NCI-H510A treated with DMSO at 0.1 percent for 48 hours (cell line): ENCODE results near the gene SEC24D.
"Not testable (repeated sequence)": the region's sequence is repeated elsewhere in the genome, so short reads cannot be mapped to it uniquely, and the experiment has no call there.

Experiments used
- DNase-seq: peaks from one replicate; lab custom pipeline; 2025; lab: John Stamatoyannopoulos, UW

Gene SEC24D

DNA sequence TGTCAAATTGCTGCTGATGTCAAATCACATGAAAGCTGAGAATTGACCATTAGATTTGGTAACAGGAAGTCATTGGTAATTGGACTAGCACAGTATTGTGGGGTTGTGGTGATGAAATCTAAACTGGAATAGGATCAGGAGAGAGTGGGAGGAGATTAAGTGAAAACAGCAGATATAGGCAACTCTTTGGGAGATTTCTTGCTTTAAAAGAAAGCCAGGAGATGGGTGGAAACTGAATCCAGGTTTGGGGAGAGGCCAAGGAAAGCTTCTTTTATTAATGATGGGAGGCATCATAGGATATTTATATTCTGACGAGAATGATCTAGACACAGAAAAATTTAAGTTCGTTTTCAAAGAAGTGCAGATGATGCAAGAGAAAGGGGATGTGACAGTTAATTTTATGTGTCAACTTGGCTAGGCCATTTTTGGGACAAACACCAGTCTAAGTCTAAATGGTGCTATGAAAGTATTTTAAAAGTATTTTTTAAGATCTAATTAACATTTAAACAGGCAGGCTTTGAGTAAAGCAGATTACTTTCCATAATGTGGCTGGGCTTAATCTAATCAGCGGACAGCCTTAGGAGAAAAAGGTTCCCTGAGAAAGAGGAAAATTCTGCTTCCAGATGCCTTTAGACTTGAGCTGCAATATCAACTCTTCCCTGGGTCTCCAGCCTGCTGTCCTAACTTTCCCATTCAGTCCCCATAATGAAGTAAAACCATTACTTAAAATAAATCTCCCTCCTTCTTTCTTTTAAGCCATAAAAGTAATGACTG, 24.7 kb downstream of the SEC24D start:
- DNase-seq, result no peak

GRCh38 chr4:118807659-118808058, 28.3 kb downstream of the SEC24D start:
- DNase-seq, result no peak

GRCh38 chr4:118803253-118803652, 32.7 kb downstream of the SEC24D start:
- no peak for DNase-seq

DNA sequence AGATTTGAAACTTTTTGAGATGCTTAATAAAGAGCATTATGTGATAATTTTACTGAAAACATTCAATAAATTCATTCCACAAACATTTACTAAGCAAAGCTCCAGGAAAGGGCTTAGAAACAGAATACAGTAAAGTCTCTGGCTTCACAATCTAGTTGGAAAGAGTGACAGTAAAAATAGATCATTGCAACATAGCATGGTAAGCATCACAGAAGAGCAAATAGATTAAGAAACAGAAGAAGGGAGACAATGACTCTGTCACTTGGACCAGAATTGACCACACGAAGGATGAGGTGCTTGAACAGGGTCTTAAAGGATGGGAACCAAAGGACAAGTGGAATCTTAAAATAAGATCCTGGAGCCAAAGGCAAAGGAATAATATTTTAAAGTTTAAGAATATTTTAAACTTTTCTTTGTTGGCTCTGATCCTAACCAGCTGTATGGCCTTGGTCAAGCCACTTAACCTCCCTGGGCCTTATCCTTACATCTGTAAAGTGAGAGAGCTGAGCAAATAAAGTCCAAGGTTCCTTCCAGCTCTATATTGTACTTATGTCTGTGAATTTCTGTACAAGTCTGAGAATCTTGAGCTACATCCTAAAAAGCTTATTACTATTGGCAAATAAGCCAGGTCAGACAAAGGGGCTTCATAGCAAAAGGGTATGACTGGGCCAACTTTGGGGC, 33.9 kb downstream of the SEC24D start:
- no peak for DNase-seq

- no peak for DNase-seq
Measured at GRCh38 chr4:118799231-118799942, 36.5 kb downstream of the SEC24D start.

DNA sequence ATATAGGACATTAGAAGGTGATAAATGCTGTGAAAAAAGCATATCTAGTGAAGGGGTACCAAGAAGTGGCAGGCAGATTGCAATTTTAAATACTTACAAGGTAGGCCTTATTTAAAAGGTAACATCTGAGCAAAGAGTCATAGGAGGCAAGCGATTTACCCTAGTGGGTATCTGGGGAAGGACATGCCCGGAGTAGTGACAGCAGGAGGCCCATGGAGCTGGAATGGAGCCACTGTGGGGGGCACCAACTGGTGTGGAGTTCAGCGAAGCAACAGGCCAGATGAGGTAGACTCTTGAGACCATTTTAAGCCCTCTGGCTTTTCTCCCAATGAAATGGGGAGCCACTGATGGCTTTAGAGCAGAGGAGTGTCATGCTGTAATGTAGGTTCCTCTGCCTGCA, 37.3 kb downstream of the SEC24D start:
- DNase-seq, result no peak

- no peak for DNase-seq
Measured at GRCh38 chr4:118797558-118798142, 38.3 kb downstream of the SEC24D start.

DNA sequence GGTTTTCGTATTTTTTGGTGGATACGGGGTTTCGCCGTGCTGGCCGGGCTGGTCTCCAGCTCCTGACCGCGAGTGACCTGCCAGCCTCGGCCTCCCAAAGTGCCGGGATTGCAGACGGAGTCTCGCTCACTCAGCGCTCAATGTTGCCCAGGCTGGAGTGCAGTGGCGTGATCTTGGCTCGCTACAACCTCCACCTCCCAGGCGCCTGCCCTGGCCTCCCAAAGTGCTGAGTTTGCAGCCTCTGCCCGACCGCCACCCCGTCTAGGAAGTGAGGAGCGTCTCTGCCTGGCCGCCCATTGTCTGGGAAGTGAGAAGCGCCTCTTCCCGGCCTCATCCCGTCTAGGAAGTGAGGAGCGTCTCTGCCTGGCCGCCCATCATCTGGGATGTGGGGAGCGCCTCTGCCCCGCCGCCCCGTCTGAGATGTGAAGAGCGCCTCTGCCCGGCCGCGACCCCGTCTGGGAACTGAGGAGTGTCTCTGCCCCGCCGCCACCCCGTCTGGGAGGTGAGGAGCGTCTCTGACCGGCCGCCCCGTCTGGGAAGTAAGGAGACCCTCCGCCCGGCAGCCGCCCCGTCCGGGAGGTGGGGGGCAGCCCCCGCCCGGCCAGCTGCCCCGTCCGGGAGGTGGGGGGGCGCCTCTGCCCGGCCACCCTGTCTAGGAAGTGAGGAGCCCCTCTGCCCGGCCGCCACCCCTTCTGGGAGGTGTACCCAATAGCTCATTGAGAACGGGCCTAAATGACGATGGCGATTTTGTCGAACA, 44.1 kb downstream of the SEC24D start:
- DNase-seq, result not testable (repeated sequence)

GRCh38 chr4:118790544-118790943, 45.4 kb downstream of the SEC24D start:
- DNase-seq, result no peak

- no peak for DNase-seq
Measured at GRCh38 chr4:118788911-118789310, 47.0 kb downstream of the SEC24D start.

- DNase-seq, result no peak
Measured at GRCh38 chr4:118787844-118788380, 48.0 kb downstream of the SEC24D start.

DNA sequence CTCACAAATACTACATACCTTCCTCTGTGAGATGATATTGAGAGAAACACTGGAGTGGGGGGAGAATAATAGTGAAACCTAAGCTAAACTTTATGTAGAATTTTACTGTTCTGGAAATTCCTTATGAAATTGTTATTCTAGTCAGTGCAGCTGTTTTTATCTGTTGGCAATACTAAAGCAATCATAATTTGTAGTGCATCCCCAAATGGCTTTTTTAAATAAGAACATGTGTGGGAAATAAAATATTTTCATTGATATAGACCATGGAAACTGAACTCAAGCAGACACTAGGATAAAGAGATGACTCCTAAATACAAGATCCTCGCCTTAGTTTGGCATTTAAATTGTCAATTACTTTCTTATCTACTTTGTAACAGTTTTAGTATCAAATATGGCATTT, 51.1 kb downstream of the SEC24D start:
- no peak for DNase-seq

DNA sequence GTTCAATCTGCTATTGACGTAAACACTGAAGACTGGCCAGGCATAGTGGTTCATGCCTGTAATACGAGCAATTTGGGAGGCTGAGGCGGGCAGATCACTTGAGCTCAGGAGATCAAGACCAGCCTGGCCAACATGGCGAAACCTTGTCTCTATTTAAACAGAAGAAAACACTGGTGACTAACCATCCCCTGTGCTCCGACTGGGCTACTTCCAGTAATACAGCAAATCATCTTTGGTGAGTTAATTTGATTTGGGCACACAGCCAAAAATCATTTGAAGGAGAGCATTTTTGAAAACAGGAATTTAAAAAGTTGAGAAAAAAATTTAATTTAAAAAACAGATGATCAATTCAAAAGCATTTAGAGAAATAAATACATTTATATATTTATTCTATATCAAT, 52.0 kb downstream of the SEC24D start:
- no peak for DNase-seq

GRCh38 chr4:118782886-118783285, 53.0 kb downstream of the SEC24D start:
- not testable (repeated sequence) for DNase-seq

GRCh38 chr4:118777649-118778048, 58.3 kb downstream of the SEC24D start:
- DNase-seq, result not testable (repeated sequence)

GRCh38 chr4:118776955-118777640, 58.8 kb downstream of the SEC24D start:
- DNase-seq, result not testable (repeated sequence)

DNA sequence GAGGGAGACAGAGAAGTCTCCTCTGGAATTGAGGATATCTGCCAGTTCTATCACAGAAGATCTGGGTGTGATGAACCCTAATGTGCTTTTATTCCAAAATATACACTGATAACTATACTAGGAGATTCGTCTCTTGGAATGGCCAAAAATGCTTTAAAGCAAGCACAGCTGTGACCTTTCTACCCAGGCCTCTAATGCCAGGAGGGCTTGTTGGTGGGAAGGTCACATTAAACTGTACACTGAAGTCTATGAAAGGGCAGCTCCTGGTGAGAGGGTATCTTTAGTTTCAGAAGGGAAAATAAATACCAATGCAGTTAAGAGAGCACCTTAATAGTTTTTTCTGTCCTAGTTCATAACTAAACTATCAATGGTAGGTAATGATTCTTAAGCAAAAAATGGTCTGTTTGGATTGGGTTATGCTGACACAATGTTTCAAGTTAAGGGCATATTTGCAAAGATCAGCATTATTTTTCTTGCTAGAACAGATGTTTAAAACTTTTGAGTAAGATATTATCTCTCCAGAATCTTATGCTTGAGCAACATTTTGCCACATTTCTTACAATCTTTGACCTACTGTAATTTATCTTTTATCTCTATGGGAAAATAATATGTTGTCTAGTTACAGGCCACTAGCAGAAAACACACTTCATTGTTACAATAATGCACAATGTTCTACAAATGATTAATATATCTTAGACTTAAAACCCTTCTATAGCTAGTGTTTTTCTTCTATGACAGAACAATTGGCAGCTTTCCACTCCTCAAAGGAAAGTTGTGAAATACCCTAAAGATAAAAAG, 59.6 kb downstream of the SEC24D start:
- no peak for DNase-seq

- DNase-seq, result no peak
Measured at GRCh38 chr4:118775405-118775804, 60.5 kb downstream of the SEC24D start.

DNA sequence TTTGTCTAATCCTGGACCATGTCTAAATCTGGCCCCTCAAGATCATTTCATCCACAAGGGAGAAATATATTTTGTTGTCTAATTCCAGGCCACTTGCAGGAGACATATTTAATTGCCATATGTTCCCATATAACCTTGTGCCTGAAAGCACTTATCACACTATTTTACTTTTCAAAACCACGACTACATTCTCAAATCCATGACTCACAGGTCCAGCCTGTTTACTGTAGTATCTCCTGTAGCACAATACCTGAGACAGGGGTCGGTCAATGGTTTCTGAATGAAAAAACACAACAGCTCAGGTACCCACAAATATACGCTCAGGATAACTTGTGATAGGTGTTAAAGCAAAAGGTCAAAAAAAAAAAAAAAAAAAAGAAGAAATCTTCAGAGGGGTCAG, 60.9 kb downstream of the SEC24D start:
- DNase-seq, result no peak

- no peak for DNase-seq
Measured at GRCh38 chr4:118774321-118774720, 61.6 kb downstream of the SEC24D start.
